HG03175 (cell line): ENCODE results near the gene GDPGP1.

Experiments used
- ATAC-seq: cut with Tn5 transposase; IDR thresholded peaks from one replicate; pipeline ENCODE4 v1.9.1; 2021; ENCODE audit warnings: mild to moderate bottlenecking, moderate library complexity; ENCODE audit not compliant: unreplicated experiment

Gene GDPGP1

DNA sequence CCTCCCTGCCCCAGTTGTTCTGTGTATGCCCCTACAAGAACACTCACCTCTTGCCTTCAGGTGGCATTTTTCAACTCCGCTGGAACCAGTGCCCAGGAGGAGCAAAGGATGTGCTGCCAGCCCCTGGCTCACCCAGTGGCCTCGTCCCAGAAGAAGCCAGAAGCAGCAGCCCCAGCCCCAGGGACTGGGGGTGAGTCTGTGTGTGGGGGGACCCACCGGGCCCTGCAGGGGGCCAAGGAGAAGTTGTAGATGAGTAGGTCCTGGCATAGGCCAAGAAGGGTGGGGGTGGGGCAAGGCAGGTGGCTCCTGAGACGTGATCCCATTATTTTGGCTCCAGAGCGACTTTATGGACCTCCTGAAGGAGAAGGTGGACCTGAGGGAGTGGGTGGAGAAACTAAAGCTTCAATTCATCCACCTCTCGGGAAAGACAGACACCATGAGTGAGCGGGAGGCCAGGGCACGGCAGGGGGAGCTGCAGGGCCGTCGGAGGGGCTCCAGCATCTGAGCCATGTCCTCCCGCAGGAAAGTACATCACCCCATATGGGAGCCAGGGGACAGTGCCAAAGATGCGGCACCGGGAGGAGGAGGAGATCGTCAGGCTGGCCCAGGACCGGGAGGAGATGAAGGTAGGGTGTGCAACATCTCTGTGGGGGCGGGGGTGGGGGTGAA lies 60.7 kb downstream of the GDPGP1 start:
- no peak for ATAC-seq

DNA sequence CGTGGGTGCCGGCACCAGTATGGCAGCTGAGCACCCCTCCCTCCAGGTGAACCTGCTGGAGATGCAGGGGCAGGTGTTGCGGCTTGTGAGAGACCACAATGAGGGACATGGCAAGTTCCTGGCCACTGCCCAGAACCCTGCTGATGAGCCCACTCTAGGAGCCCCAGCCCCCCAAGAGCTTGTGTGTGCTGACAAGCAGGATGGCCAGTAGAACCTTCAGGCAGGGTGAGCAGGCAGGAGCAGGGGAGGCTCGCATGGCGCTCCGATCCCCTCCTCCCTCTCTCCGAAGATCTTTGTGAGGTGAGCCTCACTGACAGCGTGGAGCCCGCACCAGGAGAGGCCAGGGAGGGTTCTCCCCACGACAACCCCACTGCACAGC lies 61.2 kb downstream of the GDPGP1 start:
- ATAC-seq, result no peak
